H1 (cell line): ENCODE results near the gene AGBL1. TPM values are rescaled to one million over a fixed set of nuclear protein-coding genes. Genes with fewer than 3 reads are reported as not detected.

Experiments used
- CEBPB ChIP-seq: IDR thresholded peaks from 2 replicates; pipeline ENCODE4 v1.6.1; 2012; ENCODE audit warnings: low read depth, low read length
- GTF2F1 ChIP-seq: IDR thresholded peaks from 2 replicates; pipeline ENCODE4 v1.6.1; 2012; ENCODE audit warnings: low read depth, low read length, improper control_type of control experiment, borderline replicate concordance
- KDM4A ChIP-seq: IDR thresholded peaks from one replicate; pipeline ENCODE4 v1.7.1; 2012; ENCODE audit warnings: low read depth, mild to moderate bottlenecking, moderate library complexity, low read length, inconsistent platforms; ENCODE audit not compliant: severe bottlenecking
- RNF2 ChIP-seq: fragments of 200-900, 300-1000 bp; sonication (generic); IDR thresholded peaks from 2 replicates; pipeline ENCODE4 v1.7.1; 2016; ENCODE audit warnings: borderline replicate concordance, low read depth, mild to moderate bottlenecking, antibody characterized with exemption, low read length; ENCODE audit not compliant: poor library complexity, severe bottlenecking; ENCODE audit errors: missing control alignments
- SP4 ChIP-seq: IDR thresholded peaks from 2 replicates; pipeline ENCODE4 v1.6.1; 2012; ENCODE audit warnings: low read length, inconsistent platforms
- YY1 ChIP-seq: IDR thresholded peaks from 2 replicates; pipeline ENCODE4 v1.6.1; 2011; ENCODE audit warnings: low read depth, mild to moderate bottlenecking, low read length
- polyA plus RNA-seq, 7 experiments: library from polyadenylated mRNA; depleted of rRNA in 3 of 7; stranded (reverse) in 5 of 7; unstranded in 2 of 7; fragments of >200 nt in 5 of 7; fragments of 200-250 nt in 2 of 7; gene quantifications; 1 replicate in 5 of 7; 2 replicates in 1 of 7; 4 replicates in 1 of 7; pipeline versions ENCODE4 v1.2.1 to v1.2.3, GENCODE V29; 2011 to 2013; ENCODE audit warnings: missing spikeins in 2 of 7, mixed read lengths in 2 of 7
- total RNA-seq: library from RNA; stranded (reverse); fragmentation: NEBNext Ultra II Directional; extraction: Animal tissue kit (Norgen Biotek cat#: 25700); gene quantifications from 2 replicates; pipeline ENCODE4 v1.2.1, GENCODE V29; 2021

AGBL1 gene
- total and polyA plus RNA-seq, 2 of the 8 experiments (the other 6 are each of a cell fraction or from before 2014, with no cell fraction given): not detected

DNA sequence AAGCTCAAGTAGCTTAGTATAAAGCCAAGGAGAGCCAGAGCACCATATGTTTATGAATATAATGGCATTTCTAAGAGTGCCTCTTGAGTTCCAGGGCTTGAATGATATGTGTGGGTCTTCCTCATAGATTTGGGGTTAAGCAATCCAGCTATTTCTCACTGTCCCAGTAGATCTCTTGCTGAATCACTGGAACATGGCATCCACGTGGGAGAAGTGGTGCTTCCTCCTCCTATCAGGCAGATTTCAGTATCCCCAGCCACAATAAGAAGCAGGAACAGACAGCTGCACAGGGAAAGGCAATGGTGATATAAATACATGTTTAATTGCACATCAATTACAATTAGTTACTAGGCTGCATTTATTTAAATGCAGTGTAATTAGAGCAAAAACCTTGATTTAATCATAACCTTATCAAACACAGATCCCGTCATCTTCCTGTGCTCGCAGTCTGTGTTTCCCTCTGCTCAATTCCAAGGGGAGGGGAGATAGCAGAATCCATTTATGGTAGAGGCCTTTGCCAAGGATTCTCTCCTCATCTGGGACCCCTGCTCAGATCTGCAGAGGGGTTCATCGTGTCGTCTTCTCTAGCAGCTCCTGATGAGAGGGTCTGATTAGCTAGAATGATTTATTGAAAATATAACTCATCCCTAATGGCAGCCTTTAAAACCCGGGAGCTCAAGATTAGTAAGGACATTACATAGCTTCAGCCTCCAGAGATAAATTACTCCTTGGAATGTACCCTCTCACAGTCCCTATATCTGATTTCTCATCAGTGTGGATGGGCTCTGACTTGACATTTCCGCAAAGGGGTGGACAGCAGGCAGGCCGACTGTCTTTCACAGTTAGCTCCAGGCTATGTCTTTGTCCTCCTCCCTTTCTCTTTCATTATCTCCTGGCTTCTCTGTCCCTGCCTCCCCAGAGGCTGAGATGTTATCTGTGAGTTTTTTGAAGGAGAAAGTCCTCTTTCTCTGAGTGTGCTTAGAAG is 775.9 kb downstream of the AGBL1 start (continued):
- TF ChIP-seq GTF2F1: no peak
- no peak for TF ChIP-seq RNF2
- no peak for TF ChIP-seq CEBPB
- TF ChIP-seq YY1: no peak
- TF ChIP-seq KDM4A: no peak
- no peak for TF ChIP-seq SP4
